ENCODE measurements around the gene ZCCHC24. TPM values are rescaled to one million over a fixed set of nuclear protein-coding genes. Genes with fewer than 3 reads are reported as not detected.
A peak's percentile ranks its signal among the peaks of the same experiment; 100 is the strongest.

ZCCHC24 gene
- polyA plus RNA-seq, 4 donors: 0.89 to 13.0 (median 11.4) TPM

- no peaks in the 10 kb centered on the region for H3K9me3 ChIP-seq (ENCODE audit: control insufficient read depth in 2 of 2, insufficient read depth in 1 of 2, low read depth in 1 of 2, low read length in 1 of 2)
- peaks cover 0 to 5% (median 0%) of the 10 kb centered on the region in 3 donors for H3K36me3 ChIP-seq (ENCODE audit: control insufficient read depth in 3 of 3, insufficient read depth in 2 of 3, low read depth in 1 of 3, low read length in 3 of 3)
- 94 to 95% (median 95%) methylated on average over 36 of the region's 36 CpGs for WGBS, 3 donors
- DNase-seq: no peak
- peaks cover 0 to 45% (median 0%) of the 10 kb centered on the region in 3 donors for H3K4me1 ChIP-seq (ENCODE audit: control insufficient read depth in 3 of 3, insufficient read depth in 2 of 3, low read depth in 1 of 3, low read length in 2 of 3)
- H3K4me3 ChIP-seq (ENCODE audit: low read depth in 1 of 3, low read length in 3 of 3): no peak overlapping the region
- FAIRE-seq: no peak
- no peaks in the 10 kb centered on the region for H3K27me3 ChIP-seq (ENCODE audit: control insufficient read depth in 3 of 3, insufficient read depth in 3 of 3, low read length in 3 of 3)
- H3K27ac ChIP-seq (ENCODE audit: low read depth in 1 of 3, low read length in 2 of 3): no peak overlapping the region
Observed at GRCh38 chr10:79377557-79378382, 67.7 kb downstream of the ZCCHC24 start.

GRCh38 chr10:79376751-79377556 is 68.5 kb downstream of the ZCCHC24 start:
- no peak overlapping the region for H3K27ac ChIP-seq (ENCODE audit: low read depth in 1 of 3, low read length in 2 of 3)
- DNase-seq: no peak
- H3K27me3 ChIP-seq (ENCODE audit: control insufficient read depth in 3 of 3, insufficient read depth in 3 of 3, low read length in 3 of 3): no peaks in the 10 kb centered on the region
- no peak for FAIRE-seq
- peaks cover 0 to 44% (median 0%) of the 10 kb centered on the region in 3 donors for H3K4me1 ChIP-seq (ENCODE audit: control insufficient read depth in 3 of 3, insufficient read depth in 2 of 3, low read depth in 1 of 3, low read length in 2 of 3)
- H3K36me3 ChIP-seq (ENCODE audit: control insufficient read depth in 3 of 3, insufficient read depth in 2 of 3, low read depth in 1 of 3, low read length in 3 of 3): peaks cover 0 to under 1% (median 0%) of the 10 kb centered on the region in 3 donors
- no peaks in the 10 kb centered on the region for H3K9me3 ChIP-seq (ENCODE audit: control insufficient read depth in 2 of 2, insufficient read depth in 1 of 2, low read depth in 1 of 2, low read length in 1 of 2)
- 93 to 95% (median 94%) methylated on average over 12 of the region's 12 CpGs for WGBS, 3 donors
- H3K4me3 ChIP-seq (ENCODE audit: low read depth in 1 of 3, low read length in 3 of 3): no peak overlapping the region

- H3K36me3 ChIP-seq (ENCODE audit: control insufficient read depth in 3 of 3, insufficient read depth in 2 of 3, low read depth in 1 of 3, low read length in 3 of 3): no peaks in the 10 kb centered on the region
- peaks cover 0 to 38% (median 0%) of the 10 kb centered on the region in 3 donors for H3K4me1 ChIP-seq (ENCODE audit: control insufficient read depth in 3 of 3, insufficient read depth in 2 of 3, low read depth in 1 of 3, low read length in 2 of 3)
- no peak for FAIRE-seq
- H3K27ac ChIP-seq (ENCODE audit: low read depth in 1 of 3, low read length in 2 of 3): no peak overlapping the region
- 82 to 88% (median 85%) methylated on average over 11 of the region's 11 CpGs for WGBS, 3 donors
- no peaks in the 10 kb centered on the region for H3K9me3 ChIP-seq (ENCODE audit: control insufficient read depth in 2 of 2, insufficient read depth in 1 of 2, low read depth in 1 of 2, low read length in 1 of 2)
- H3K4me3 ChIP-seq (ENCODE audit: low read depth in 1 of 3, low read length in 3 of 3): no peak overlapping the region
- DNase-seq: no peak
- no peaks in the 10 kb centered on the region for H3K27me3 ChIP-seq (ENCODE audit: control insufficient read depth in 3 of 3, insufficient read depth in 3 of 3, low read length in 3 of 3)
Observed at GRCh38 chr10:79376078-79376628, 69.3 kb downstream of the ZCCHC24 start.

GRCh38 chr10:79375321-79376077 is 69.9 kb downstream of the ZCCHC24 start:
- H3K9me3 ChIP-seq (ENCODE audit: control insufficient read depth in 2 of 2, insufficient read depth in 1 of 2, low read depth in 1 of 2, low read length in 1 of 2): no peaks in the 10 kb centered on the region
- WGBS, 3 donors: 67 to 89% (median 83%) methylated on average over 6 of the region's 6 CpGs
- FAIRE-seq (no peak), DNase-seq (no peak)
- H3K27me3 ChIP-seq (ENCODE audit: control insufficient read depth in 3 of 3, insufficient read depth in 3 of 3, low read length in 3 of 3): no peaks in the 10 kb centered on the region
- no peaks in the 10 kb centered on the region for H3K36me3 ChIP-seq (ENCODE audit: control insufficient read depth in 3 of 3, insufficient read depth in 2 of 3, low read depth in 1 of 3, low read length in 3 of 3)
- no peak overlapping the region for H3K4me3 ChIP-seq (ENCODE audit: low read depth in 1 of 3, low read length in 3 of 3)
- no peak overlapping the region for H3K27ac ChIP-seq (ENCODE audit: low read depth in 1 of 3, low read length in 2 of 3)
- peaks cover 0 to 32% (median 0%) of the 10 kb centered on the region in 3 donors for H3K4me1 ChIP-seq (ENCODE audit: control insufficient read depth in 3 of 3, insufficient read depth in 2 of 3, low read depth in 1 of 3, low read length in 2 of 3)

GRCh38 chr10:79374312-79375191 is 70.9 kb downstream of the ZCCHC24 start:
- FAIRE-seq (no peak), DNase-seq (peak; percentile 79 to 92)
- H3K36me3 ChIP-seq (ENCODE audit: control insufficient read depth in 3 of 3, insufficient read depth in 2 of 3, low read depth in 1 of 3, low read length in 3 of 3): no peaks in the 10 kb centered on the region
- H3K4me3 ChIP-seq (ENCODE audit: low read depth in 1 of 3, low read length in 3 of 3): no peak overlapping the region
- H3K4me1 ChIP-seq (ENCODE audit: control insufficient read depth in 3 of 3, insufficient read depth in 2 of 3, low read depth in 1 of 3, low read length in 2 of 3): peaks cover 0 to 22% (median 0%) of the 10 kb centered on the region in 3 donors
- H3K9me3 ChIP-seq (ENCODE audit: control insufficient read depth in 2 of 2, insufficient read depth in 1 of 2, low read depth in 1 of 2, low read length in 1 of 2): peaks cover 0 to 2% of the 10 kb centered on the region in 2 donors
- no peak overlapping the region for H3K27ac ChIP-seq (ENCODE audit: low read depth in 1 of 3, low read length in 2 of 3)
- WGBS, 3 donors: 3 to 10% (median 8%) methylated on average over 7 of the region's 7 CpGs
- no peaks in the 10 kb centered on the region for H3K27me3 ChIP-seq (ENCODE audit: control insufficient read depth in 3 of 3, insufficient read depth in 3 of 3, low read length in 3 of 3)

- Histone ChIP-seq H3K36me3 (ENCODE audit: control insufficient read depth in 3 of 3, insufficient read depth in 2 of 3, low read depth in 1 of 3, low read length in 3 of 3) (no peaks in the 10 kb centered on the region), H3K27me3 (ENCODE audit: control insufficient read depth in 3 of 3, insufficient read depth in 3 of 3, low read length in 3 of 3) (no peaks in the 10 kb centered on the region), H3K9me3 (ENCODE audit: control insufficient read depth in 2 of 2, insufficient read depth in 1 of 2, low read depth in 1 of 2, low read length in 1 of 2) (peaks cover 0 to 2% of the 10 kb centered on the region in 2 donors), H3K4me1 (ENCODE audit: control insufficient read depth in 3 of 3, insufficient read depth in 2 of 3, low read depth in 1 of 3, low read length in 2 of 3) (peaks cover 0 to 20% (median 0%) of the 10 kb centered on the region in 3 donors), H3K27ac (ENCODE audit: low read depth in 1 of 3, low read length in 2 of 3) (no peak overlapping the region), H3K4me3 (ENCODE audit: low read depth in 1 of 3, low read length in 3 of 3) (no peak overlapping the region)
- WGBS, 3 donors: 63 to 71% (median 69%) methylated on average over 4 of the region's 4 CpGs
- DNase-seq: no peak
- FAIRE-seq: no peak
Observed at GRCh38 chr10:79372871-79373270, 72.6 kb downstream of the ZCCHC24 start.

- H3K9me3 ChIP-seq (ENCODE audit: control insufficient read depth in 2 of 2, insufficient read depth in 1 of 2, low read depth in 1 of 2, low read length in 1 of 2): peaks cover 0 to 2% of the 10 kb centered on the region in 2 donors
- DNase-seq (no peak), FAIRE-seq (no peak)
- no peak overlapping the region for H3K27ac ChIP-seq (ENCODE audit: low read depth in 1 of 3, low read length in 2 of 3)
- H3K4me3 ChIP-seq (ENCODE audit: low read depth in 1 of 3, low read length in 3 of 3): no peak overlapping the region
- no peaks in the 10 kb centered on the region for H3K27me3 ChIP-seq (ENCODE audit: control insufficient read depth in 3 of 3, insufficient read depth in 3 of 3, low read length in 3 of 3)
- no peaks in the 10 kb centered on the region for H3K36me3 ChIP-seq (ENCODE audit: control insufficient read depth in 3 of 3, insufficient read depth in 2 of 3, low read depth in 1 of 3, low read length in 3 of 3)
- WGBS, 3 donors: 78 to 83% (median 83%) methylated on average over 6 of the region's 6 CpGs
- H3K4me1 ChIP-seq (ENCODE audit: control insufficient read depth in 3 of 3, insufficient read depth in 2 of 3, low read depth in 1 of 3, low read length in 2 of 3): peaks cover 0 to 4% (median 0%) of the 10 kb centered on the region in 3 donors
Observed at GRCh38 chr10:79367426-79368189, 77.8 kb downstream of the ZCCHC24 start.

Measured in small intestine (tissue), 7 donors.